H1 (cell line): ENCODE data around the gene SELENOO. TPM values are rescaled to one million over a fixed set of nuclear protein-coding genes. Genes with fewer than 3 reads are reported as not detected.

Experiments
- CTCF ChIA-PET: fragments of 300-600 bp; sonication (Branson Sonifier 250); formaldehyde crosslinking; loops from one replicate; lab custom pipeline; 2021; ENCODE audit not compliant: partially characterized antibody; lab: Charles Lee
- POLR2A ChIA-PET: fragments of 300-600 bp; sonication (Branson Sonifier 250); formaldehyde crosslinking; loops from one replicate; lab custom pipeline; 2021; ENCODE audit warnings: inconsistent platforms; ENCODE audit not compliant: partially characterized antibody; lab: Charles Lee
- DNase-seq, 2 experiments: peaks; one replicate each; pipeline versions ENCODE4 v3.0.0 to v3.0.0-alpha.2; 2010 to 2022; ENCODE audit warnings: low spot score in 2 of 2, low read depth in 1 of 2, mixed read lengths in 1 of 2
- FAIRE-seq: peaks from 2 replicates; lab custom pipeline; 2011; peaks lifted over from hg19 to GRCh38; lab: Jason Lieb, UNC
- H2AFZ ChIP-seq: 2 replicates; pipeline ENCODE4 v1.8.1; 2012; ENCODE audit warnings: low read length, inconsistent platforms
- H2AK5ac ChIP-seq: 2 replicates; pipeline ENCODE4 v1.6.1; 2013; ENCODE audit warnings: low read depth, low read length
- H2BK120ac ChIP-seq: replicated peaks from 2 replicates; pipeline ENCODE3; 2013; ENCODE audit warnings: low read depth, low read length, inconsistent platforms
- H2BK12ac ChIP-seq: 2 replicates; pipeline ENCODE4 v1.6.1; 2013; ENCODE audit warnings: low read depth, low read length
- H2BK15ac ChIP-seq: 2 replicates; pipeline ENCODE4 v1.6.1; 2013; ENCODE audit warnings: low read length
- H2BK20ac ChIP-seq: 2 replicates; pipeline ENCODE4 v1.6.1; 2013; ENCODE audit warnings: low read length
- H2BK5ac ChIP-seq: 2 replicates; pipeline ENCODE4 v1.6.1; 2013; ENCODE audit warnings: low read depth, low read length
- H3K14ac ChIP-seq: 2 replicates; pipeline ENCODE4 v1.6.1; 2013; ENCODE audit warnings: inconsistent platforms; ENCODE audit not compliant: insufficient read length
- H3K18ac ChIP-seq: 2 replicates; pipeline ENCODE4 v1.6.1; 2013; ENCODE audit warnings: low read length; ENCODE audit errors: extremely low read depth
- H3K23ac ChIP-seq: 2 replicates; pipeline ENCODE4 v1.6.1; 2013; ENCODE audit warnings: inconsistent platforms; ENCODE audit not compliant: insufficient read length
- H3K23me2 ChIP-seq: 2 replicates; pipeline ENCODE4 v1.6.1; 2013; ENCODE audit warnings: low read depth, low read length
- H3K27ac ChIP-seq: 2 replicates; pipeline ENCODE4 v1.6.1; 2011; ENCODE audit warnings: low read depth, low read length, inconsistent platforms
- H3K27me3 ChIP-seq, 4 experiments: replicated peaks in 1 of 4; 1 replicate in 1 of 4; 2 replicates in 3 of 4; pipeline versions ENCODE4 v1.6.1 to v1.8.1; 2011 to 2013; ENCODE audit warnings: low read length in 3 of 4, mild to moderate bottlenecking in 3 of 4, inconsistent platforms in 2 of 4, mixed read lengths in 2 of 4, moderate library complexity in 1 of 4; ENCODE audit not compliant: control insufficient read depth in 3 of 4, insufficient read depth in 3 of 4; ENCODE audit errors: extremely low read depth in 1 of 4
- H3K36me3 ChIP-seq, 4 experiments: 2 replicates each; pipeline versions ENCODE4 v1.6.1 to v1.8.1; 2011 to 2013; ENCODE audit warnings: mild to moderate bottlenecking in 4 of 4, low read length in 3 of 4, moderate library complexity in 2 of 4, control low read depth in 1 of 4, inconsistent platforms in 1 of 4; ENCODE audit not compliant: insufficient read depth in 4 of 4, control insufficient read depth in 2 of 4
- H3K4ac ChIP-seq: replicated peaks from 2 replicates; pipeline ENCODE3; 2013; ENCODE audit warnings: low read length, low read depth, mixed read lengths, inconsistent platforms; ENCODE audit not compliant: insufficient read length
- H3K4me1 ChIP-seq, 4 experiments: replicated peaks in 1 of 4; 1 replicate in 1 of 4; 2 replicates in 3 of 4; pipeline versions ENCODE4 v1.6.1 to v1.8.1; 2011 to 2013; ENCODE audit warnings: low read length in 3 of 4, inconsistent platforms in 2 of 4, mixed read lengths in 1 of 4; ENCODE audit not compliant: insufficient read depth in 4 of 4, control insufficient read depth in 3 of 4
- H3K4me2 ChIP-seq, 2 experiments: 2 replicates each; pipeline versions ENCODE4 v1.6.1 to v1.8.1; 2011 to 2013; ENCODE audit warnings: low read depth in 2 of 2, low read length in 2 of 2, control low read depth in 1 of 2, inconsistent platforms in 1 of 2, mild to moderate bottlenecking in 1 of 2; ENCODE audit not compliant: insufficient read depth in 1 of 2
- H3K4me3 ChIP-seq, 4 experiments: fragments of 200-600, 300-600 bp in 1 of 4; sonication (generic), shearing (Covaris generic), sonication (Bioruptor Twin) in 1 of 4; 2 replicates each; pipeline versions ENCODE4 v1.5.1 to v1.8.1; 2011 to 2016; ENCODE audit warnings: low read length in 4 of 4, low read depth in 3 of 4, control low read depth in 2 of 4, inconsistent platforms in 2 of 4, mild to moderate bottlenecking in 2 of 4, mixed read lengths in 1 of 4, moderate library complexity in 1 of 4; ENCODE audit not compliant: insufficient read depth in 2 of 4; ENCODE audit errors: extremely low read depth in 1 of 4
- H3K56ac ChIP-seq: replicated peaks from 2 replicates; pipeline ENCODE3; 2013; ENCODE audit warnings: low read depth, mild to moderate bottlenecking, mixed read lengths, low read length, inconsistent platforms; ENCODE audit not compliant: insufficient read length
- H3K79me1 ChIP-seq: 2 replicates; pipeline ENCODE4 v1.6.1; 2013; ENCODE audit warnings: low read depth, low read length, control low read depth
- H3K79me2 ChIP-seq, 2 experiments: 2 replicates each; pipeline versions ENCODE4 v1.6.1 to v1.8.1; 2012 to 2013; ENCODE audit warnings: low read length in 2 of 2, mild to moderate bottlenecking in 2 of 2, inconsistent platforms in 1 of 2; ENCODE audit not compliant: insufficient read depth in 2 of 2, control insufficient read depth in 1 of 2
- H3K9ac ChIP-seq, 4 experiments: replicated peaks in 1 of 4; 1 replicate in 1 of 4; 2 replicates in 3 of 4; pipeline versions ENCODE4 v1.6.1 to v1.8.1; 2011 to 2013; ENCODE audit warnings: low read depth in 3 of 4, low read length in 3 of 4, control low read depth in 2 of 4, mild to moderate bottlenecking in 2 of 4, moderate library complexity in 2 of 4, inconsistent platforms in 1 of 4; ENCODE audit errors: extremely low read depth in 1 of 4
- H3K9me3 ChIP-seq, 2 experiments: 2 replicates each; pipeline versions ENCODE4 v1.6.1 to v1.8.1; 2012 to 2013; ENCODE audit warnings: mild to moderate bottlenecking in 2 of 2, moderate library complexity in 2 of 2, control low read depth in 1 of 2, inconsistent platforms in 1 of 2, low read depth in 1 of 2, low read length in 1 of 2, mixed read lengths in 1 of 2; ENCODE audit not compliant: insufficient read depth in 2 of 2
- H4K20me1 ChIP-seq, 2 experiments: replicated peaks in 1 of 2; 2 replicates each; pipeline versions ENCODE3 to v1.8.1; 2011 to 2013; ENCODE audit warnings: inconsistent platforms in 2 of 2, low read length in 2 of 2, mild to moderate bottlenecking in 1 of 2; ENCODE audit not compliant: insufficient read depth in 2 of 2, control insufficient read depth in 1 of 2
- H4K5ac ChIP-seq: 2 replicates; pipeline ENCODE4 v1.6.1; 2013; ENCODE audit warnings: low read length, low read depth, mixed read lengths, inconsistent platforms; ENCODE audit not compliant: insufficient read length
- H4K8ac ChIP-seq: 2 replicates; pipeline ENCODE4 v1.8.0; 2013; ENCODE audit warnings: mild to moderate bottlenecking, moderate library complexity, low read length, inconsistent platforms; ENCODE audit not compliant: insufficient read depth; ENCODE audit errors: extremely low read depth
- H4K91ac ChIP-seq: replicated peaks from 2 replicates; pipeline ENCODE3; 2013; ENCODE audit warnings: low read length, mixed read lengths, inconsistent platforms; ENCODE audit not compliant: insufficient read length
- CTCF ChIP-seq, 3 experiments: IDR thresholded peaks; 1 replicate in 2 of 3; 2 replicates in 1 of 3; pipeline versions ENCODE4 v1.5.1 to v1.6.1; 2011; ENCODE audit warnings: low read length in 3 of 3, mild to moderate bottlenecking in 3 of 3, inconsistent platforms in 2 of 3, low read depth in 1 of 3, moderate library complexity in 1 of 3; ENCODE audit not compliant: insufficient read depth in 1 of 3; ENCODE audit errors: control extremely low read depth in 1 of 3
- EGR1 ChIP-seq: IDR thresholded peaks from 2 replicates; pipeline ENCODE4 v1.6.1; 2011; ENCODE audit warnings: low read depth, low read length, borderline replicate concordance
- FOSL1 ChIP-seq: IDR thresholded peaks from 2 replicates; pipeline ENCODE4 v1.6.1; 2011; ENCODE audit warnings: mild to moderate bottlenecking, low read depth, low read length, moderate library complexity; ENCODE audit not compliant: insufficient read depth
- GTF2F1 ChIP-seq: IDR thresholded peaks from 2 replicates; pipeline ENCODE4 v1.6.1; 2012; ENCODE audit warnings: low read depth, low read length, improper control_type of control experiment, borderline replicate concordance
- KDM1A ChIP-seq: fragments of 200-600, 300-600 bp; sonication (generic); IDR thresholded peaks from 2 replicates; pipeline ENCODE4 v1.7.1; 2016; ENCODE audit warnings: mild to moderate bottlenecking, low read length, borderline replicate concordance
- RNF2 ChIP-seq: fragments of 200-900, 300-1000 bp; sonication (generic); IDR thresholded peaks from 2 replicates; pipeline ENCODE4 v1.7.1; 2016; ENCODE audit warnings: borderline replicate concordance, low read depth, mild to moderate bottlenecking, antibody characterized with exemption, low read length; ENCODE audit not compliant: poor library complexity, severe bottlenecking; ENCODE audit errors: missing control alignments
- SIX5 ChIP-seq: IDR thresholded peaks from 2 replicates; pipeline ENCODE4 v1.6.1; 2011; ENCODE audit warnings: mild to moderate bottlenecking, low read depth, low read length
- TAF7 ChIP-seq: optimal IDR thresholded peaks from 2 replicates; pipeline ENCODE3; 2011; ENCODE audit warnings: low read depth, mild to moderate bottlenecking, inconsistent platforms, low read length, moderate library complexity, borderline replicate concordance
- TEAD4 ChIP-seq: IDR thresholded peaks from 2 replicates; pipeline ENCODE4 v1.6.1; 2012; ENCODE audit warnings: low read depth, low read length, inconsistent platforms, mixed read lengths
- WGBS, 2 experiments: shearing (Covaris generic) in 1 of 2; methylation state at CpG; one replicate each; pipeline versions ENCODE4 v1.1.6 to v1.1.7; 2013 to 2015; ENCODE audit warnings: low lambda C conversion rate in 2 of 2, mixed read lengths in 2 of 2, inconsistent platforms in 1 of 2, low coverage in 1 of 2, missing lambda C conversion rate in 1 of 2; ENCODE audit not compliant: insufficient replicate concordance in 2 of 2, insufficient coverage in 1 of 2, insufficient read length in 1 of 2; ENCODE audit errors: extremely low coverage in 1 of 2, missing lambda C conversion rate in 1 of 2; 5-methylcytosine and 5-hydroxymethylcytosine counted together
- polyA plus RNA-seq, 7 experiments: library from polyadenylated mRNA; depleted of rRNA in 3 of 7; stranded (reverse) in 5 of 7; unstranded in 2 of 7; fragments of >200 nt in 5 of 7; fragments of 200-250 nt in 2 of 7; gene quantifications; 1 replicate in 5 of 7; 2 replicates in 1 of 7; 4 replicates in 1 of 7; pipeline versions ENCODE4 v1.2.1 to v1.2.3, GENCODE V29; 2011 to 2013; ENCODE audit warnings: missing spikeins in 2 of 7, mixed read lengths in 2 of 7
- total RNA-seq: library from RNA; stranded (reverse); fragmentation: NEBNext Ultra II Directional; extraction: Animal tissue kit (Norgen Biotek cat#: 25700); gene quantifications from 2 replicates; pipeline ENCODE4 v1.2.1, GENCODE V29; 2021

SELENOO gene
- total and polyA plus RNA-seq, 2 of the 8 experiments (the other 6 are each of a cell fraction or from before 2014, with no cell fraction given) = 18.6 to 25.1 TPM

- Histone ChIP-seq H2AK5ac (no peak overlapping the region), H3K27me3 (no peaks in the 10 kb centered on the region), H3K4ac (no peak overlapping the region), H3K4me1 (peaks cover 0 to 6% (median 1%) of the 10 kb centered on the region in 4 experiments; a peak in 4 of 7 replicates), H3K79me1 (peaks cover 20% of the 10 kb centered on the region), H2BK20ac (no peak overlapping the region), H3K9me3 (no peaks in the 10 kb centered on the region; a peak in 1 of 4 replicates), H4K8ac (no peak overlapping the region), H4K5ac (no peak overlapping the region), H3K79me2 (peaks cover 0 to 18% of the 10 kb centered on the region in 2 experiments; a peak in 2 of 4 replicates), H3K14ac (no peak overlapping the region), H2BK120ac (no peak overlapping the region), H3K4me2 (no peak overlapping the region), H3K56ac (no peak overlapping the region), H4K91ac (no peak overlapping the region), H3K36me3 (no peaks in the 10 kb centered on the region; a peak in 1 of 8 replicates), H2BK5ac (no peak overlapping the region), H4K20me1 (peaks cover 0 to 17% of the 10 kb centered on the region in 2 experiments), H2BK15ac (no peak overlapping the region), H2AFZ (no peak overlapping the region), H3K18ac (no peak overlapping the region), H3K4me3 (no peak overlapping the region), H3K27ac (no peak overlapping the region), H3K9ac (no peak overlapping the region), H3K23ac (no peak overlapping the region), H2BK12ac (no peak overlapping the region), H3K23me2 (0 out of 2 replicates have a peak, but pooled peaks cover 2% of the 10 kb centered on the region)
- POLR2A ChIA-PET = interaction anchor here (1.2 kb wide), 1 partner anchor 12 kb away, joined by 3 read pairs; the partner anchor contains the start of gene TUBGCP6
- FAIRE-seq = no peak
- CTCF ChIA-PET = interaction anchor here (0.6 to 2.3 kb wide), 8 partner anchors 8 to 464 kb away, joined by 3 to 6 read pairs (median 4); no protein-coding TSS in a partner anchor
- 97% methylated on average over 20 of the region's 20 CpGs; no CpG with 5 or more reads in 1 of the 2 experiments for WGBS, 2 experiments
- no peak for DNase-seq
- no peak for TF ChIP-seq RNF2
- TF ChIP-seq CTCF (IDR thresholded peaks at IDR 0.05; ENCODE audit: control extremely low read depth in 1 of 3, insufficient read depth in 1 of 3, low read depth in 1 of 3, low read length in 3 of 3) = no peak
- no peak for TF ChIP-seq EGR1
- TF ChIP-seq TAF7 = no peak
- no peak for TF ChIP-seq TEAD4
- TF ChIP-seq KDM1A = no peak
- TF ChIP-seq FOSL1 = no peak
- TF ChIP-seq GTF2F1 = no peak
- no peak for TF ChIP-seq SIX5
These were observed 31.8 kb downstream of the SELENOO start for GRCh38 chr22:50232481-50233151.
